Hepatocyte (in vitro differentiated cells): Measurements from ENCODE around the gene CHADL. TPM values are rescaled to one million over a fixed set of nuclear protein-coding genes. Genes with fewer than 3 reads are reported as not detected.

ENCODE experiments used
- DNase-seq: peaks from one replicate; pipeline ENCODE4 v3.0.0-alpha.2; 2016; ENCODE audit warnings: low spot score
- H2AFZ ChIP-seq: fragments of 200-600 bp; sonication (generic); 2 replicates; pipeline ENCODE4 v1.6.0; 2016; ENCODE audit warnings: antibody characterized with exemption, mild to moderate bottlenecking
- H3K27ac ChIP-seq: fragments of 200-600 bp; sonication (generic); 2 replicates; pipeline ENCODE4 v1.5.1; 2016; ENCODE audit warnings: mild to moderate bottlenecking
- H3K27me3 ChIP-seq: fragments of 200-600 bp; sonication (generic); 2 replicates; pipeline ENCODE4 v1.6.1; 2016
- H3K36me3 ChIP-seq: fragments of 200-600 bp; sonication (generic); replicated peaks from 2 replicates; pipeline ENCODE4 v1.5.1; 2016; ENCODE audit warnings: low read depth; ENCODE audit not compliant: insufficient read depth
- H3K4me1 ChIP-seq: fragments of 200-600 bp; sonication (generic); 2 replicates; pipeline ENCODE4 v1.5.1; 2016; ENCODE audit warnings: mild to moderate bottlenecking, moderate library complexity; ENCODE audit not compliant: insufficient read depth
- H3K4me2 ChIP-seq: fragments of 200-600 bp; sonication (generic); 2 replicates; pipeline ENCODE4 v1.6.0; 2016
- H3K4me3 ChIP-seq: fragments of 200-600 bp; sonication (generic); 2 replicates; pipeline ENCODE4 v1.5.1; 2016; ENCODE audit warnings: mild to moderate bottlenecking
- H3K79me2 ChIP-seq: fragments of 200-600 bp; sonication (generic); 2 replicates; pipeline ENCODE4 v1.6.0; 2017; ENCODE audit warnings: mild to moderate bottlenecking
- H3K9me2 ChIP-seq: fragments of 200-600 bp; sonication (generic); replicated peaks from 2 replicates; pipeline ENCODE4 v1.6.0; 2017; ENCODE audit warnings: mild to moderate bottlenecking; ENCODE audit not compliant: insufficient read depth
- H3K9me3 ChIP-seq: fragments of 200-600 bp; sonication (generic); 2 replicates; pipeline ENCODE4 v1.5.1; 2016; ENCODE audit warnings: low read depth, mild to moderate bottlenecking
- H4K20me1 ChIP-seq: fragments of 200-600 bp; sonication (generic); 2 replicates; pipeline ENCODE4 v1.6.0; 2016; ENCODE audit warnings: mild to moderate bottlenecking; ENCODE audit not compliant: insufficient read depth, poor library complexity, severe bottlenecking
- EZH2 ChIP-seq: fragments of 200-600 bp; sonication (generic); IDR thresholded peaks from 2 replicates; pipeline ENCODE4 v1.6.1; 2016; ENCODE audit warnings: antibody characterized with exemption, mild to moderate bottlenecking, borderline replicate concordance
- EZH2phosphoT487 ChIP-seq: fragments of 200-600 bp; sonication (generic); IDR thresholded peaks from one replicate; pipeline ENCODE4 v1.6.1; 2018; ENCODE audit warnings: antibody characterized with exemption, mild to moderate bottlenecking, low read depth, moderate library complexity; ENCODE audit not compliant: unreplicated experiment, severe bottlenecking
- WGBS: methylation state at CpG from one replicate; pipeline ENCODE4 v1.1.6; 2016; ENCODE audit warnings: low lambda C conversion rate; ENCODE audit errors: missing lambda C conversion rate; 5-methylcytosine and 5-hydroxymethylcytosine counted together
- polyA plus RNA-seq: library from polyadenylated mRNA; unstranded; fragments of >200 nt; fragmentation: Nextera tagmentation; extraction: Ambion mirVana; gene quantifications from 2 replicates; pipeline ENCODE4 v1.2.1, GENCODE V29; 2016
- total RNA-seq: library from RNA; depleted of rRNA; stranded (reverse); fragments of >200 nt; gene quantifications from 2 replicates; pipeline ENCODE4 v1.2.3, GENCODE V29; 2014
- TF ChIP-seq, protein P1 (sequence below): fragments of 200-600 bp; sonication (generic); IDR thresholded peaks from 2 replicates; pipeline ENCODE4 v1.5.1; 2016; ENCODE audit warnings: antibody characterized with exemption, mild to moderate bottlenecking; ENCODE audit not compliant: poor library complexity

The CHADL gene, protein sequence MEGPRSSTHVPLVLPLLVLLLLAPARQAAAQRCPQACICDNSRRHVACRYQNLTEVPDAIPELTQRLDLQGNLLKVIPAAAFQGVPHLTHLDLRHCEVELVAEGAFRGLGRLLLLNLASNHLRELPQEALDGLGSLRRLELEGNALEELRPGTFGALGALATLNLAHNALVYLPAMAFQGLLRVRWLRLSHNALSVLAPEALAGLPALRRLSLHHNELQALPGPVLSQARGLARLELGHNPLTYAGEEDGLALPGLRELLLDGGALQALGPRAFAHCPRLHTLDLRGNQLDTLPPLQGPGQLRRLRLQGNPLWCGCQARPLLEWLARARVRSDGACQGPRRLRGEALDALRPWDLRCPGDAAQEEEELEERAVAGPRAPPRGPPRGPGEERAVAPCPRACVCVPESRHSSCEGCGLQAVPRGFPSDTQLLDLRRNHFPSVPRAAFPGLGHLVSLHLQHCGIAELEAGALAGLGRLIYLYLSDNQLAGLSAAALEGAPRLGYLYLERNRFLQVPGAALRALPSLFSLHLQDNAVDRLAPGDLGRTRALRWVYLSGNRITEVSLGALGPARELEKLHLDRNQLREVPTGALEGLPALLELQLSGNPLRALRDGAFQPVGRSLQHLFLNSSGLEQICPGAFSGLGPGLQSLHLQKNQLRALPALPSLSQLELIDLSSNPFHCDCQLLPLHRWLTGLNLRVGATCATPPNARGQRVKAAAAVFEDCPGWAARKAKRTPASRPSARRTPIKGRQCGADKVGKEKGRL
- 1.00 and 4.5 TPM in 2 replicates for total RNA-seq
- polyA plus RNA-seq, result 1.2 and 1.4 TPM in 2 replicates

DNA sequence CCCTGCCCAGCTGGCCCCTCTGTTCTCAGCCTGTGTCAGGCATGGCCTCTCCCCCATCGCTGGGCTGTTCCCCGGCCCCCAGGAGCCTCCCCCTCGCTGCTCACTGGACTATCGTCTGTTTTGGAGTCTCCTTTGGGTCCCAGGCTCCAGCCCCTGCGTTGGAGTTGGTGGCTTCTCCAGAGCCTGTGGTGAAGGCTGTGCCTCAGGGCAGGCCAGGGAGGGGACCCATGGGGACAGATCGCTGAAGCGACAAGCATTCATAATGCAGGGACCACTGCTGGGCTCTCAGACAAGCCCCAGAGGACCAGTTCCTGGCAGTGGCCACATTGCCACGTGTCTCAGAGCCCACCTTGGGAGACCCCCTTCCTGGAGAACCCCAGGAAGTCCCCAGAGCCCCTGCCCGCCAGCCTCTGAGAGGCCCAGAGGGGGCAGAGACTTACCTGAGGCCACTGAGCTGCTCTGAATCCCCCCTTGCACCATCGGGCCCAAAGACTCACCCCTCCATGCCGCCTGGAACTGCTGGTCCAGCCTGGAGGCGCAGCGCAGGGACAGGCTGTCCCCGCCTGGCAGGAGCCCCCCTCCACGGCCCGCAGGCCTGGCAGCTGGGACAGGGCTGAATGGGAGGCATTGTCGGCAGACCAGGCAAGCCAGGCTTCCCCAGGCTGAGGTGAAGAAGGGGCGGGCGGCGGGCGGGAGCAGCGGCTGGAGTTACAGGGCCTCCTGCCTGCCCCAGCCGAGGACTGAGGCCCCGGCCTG lies at the start of gene CHADL:
CHADL (minus strand) TSS at position 555 of the 756 bp plus-strand sequence; CDS start at position 505, 50 bp downstream.
- Histone ChIP-seq H3K9me3 (no peaks in the 10 kb centered on the region), H3K36me3 (no peaks in the 10 kb centered on the region), H3K4me1 (peaks cover 4% of the 10 kb centered on the region), H3K27me3 (no peaks in the 10 kb centered on the region), H2AFZ (no peak within 1 kb of the TSS), H3K4me3 (no peak within 1 kb of the TSS), H3K79me2 (no peaks in the 10 kb centered on the region), H3K27ac (no peak within 1 kb of the TSS), H3K9me2 (no peaks in the 10 kb centered on the region), H4K20me1 (no peaks in the 10 kb centered on the region), H3K4me2 (no peak within 1 kb of the TSS)
- WGBS, result 77% methylated on average over 23 of the region's 24 CpGs
- DNase-seq, result no peak
- TF ChIP-seq EZH2phosphoT487 (no peak), EZH2 (no peak)
- TF ChIP-seq, protein P1, sequence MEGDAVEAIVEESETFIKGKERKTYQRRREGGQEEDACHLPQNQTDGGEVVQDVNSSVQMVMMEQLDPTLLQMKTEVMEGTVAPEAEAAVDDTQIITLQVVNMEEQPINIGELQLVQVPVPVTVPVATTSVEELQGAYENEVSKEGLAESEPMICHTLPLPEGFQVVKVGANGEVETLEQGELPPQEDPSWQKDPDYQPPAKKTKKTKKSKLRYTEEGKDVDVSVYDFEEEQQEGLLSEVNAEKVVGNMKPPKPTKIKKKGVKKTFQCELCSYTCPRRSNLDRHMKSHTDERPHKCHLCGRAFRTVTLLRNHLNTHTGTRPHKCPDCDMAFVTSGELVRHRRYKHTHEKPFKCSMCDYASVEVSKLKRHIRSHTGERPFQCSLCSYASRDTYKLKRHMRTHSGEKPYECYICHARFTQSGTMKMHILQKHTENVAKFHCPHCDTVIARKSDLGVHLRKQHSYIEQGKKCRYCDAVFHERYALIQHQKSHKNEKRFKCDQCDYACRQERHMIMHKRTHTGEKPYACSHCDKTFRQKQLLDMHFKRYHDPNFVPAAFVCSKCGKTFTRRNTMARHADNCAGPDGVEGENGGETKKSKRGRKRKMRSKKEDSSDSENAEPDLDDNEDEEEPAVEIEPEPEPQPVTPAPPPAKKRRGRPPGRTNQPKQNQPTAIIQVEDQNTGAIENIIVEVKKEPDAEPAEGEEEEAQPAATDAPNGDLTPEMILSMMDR, result no peak

DNA sequence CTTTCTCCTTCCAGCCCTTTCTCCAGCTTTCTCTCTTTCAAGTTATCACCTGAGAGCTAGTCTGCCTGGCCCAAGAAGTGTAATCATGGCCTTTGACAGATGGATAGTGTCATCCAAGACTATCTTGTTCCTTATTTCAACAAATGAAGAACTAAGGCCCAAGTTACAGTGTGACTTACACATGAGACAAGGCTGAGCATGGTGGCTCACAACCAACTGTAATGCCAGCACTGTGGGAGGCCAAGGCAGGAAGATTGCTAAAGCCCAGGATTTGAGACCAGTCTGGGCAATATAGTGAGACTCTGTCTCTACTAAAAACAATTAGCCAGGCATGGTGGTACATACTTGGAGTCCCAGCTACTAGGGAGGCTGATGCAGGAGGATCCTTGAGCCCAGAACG lies 48.9 kb upstream of the CHADL start:
- TF ChIP-seq EZH2phosphoT487, result no peak
- no peak for TF ChIP-seq EZH2
- TF ChIP-seq, protein P1, result no peak
- Histone ChIP-seq H4K20me1 (no peaks in the 10 kb centered on the region), H3K9me3 (no peaks in the 10 kb centered on the region), H3K4me1 (peaks cover 24% of the 10 kb centered on the region), H3K27me3 (no peaks in the 10 kb centered on the region), H3K36me3 (no peaks in the 10 kb centered on the region), H2AFZ (no peak overlapping the region), H3K9me2 (no peaks in the 10 kb centered on the region), H3K79me2 (peaks cover 4% of the 10 kb centered on the region), H3K4me3 (no peak overlapping the region), H3K4me2 (no peak overlapping the region), H3K27ac (peak overlapping the region; percentile 97)
- no peak for DNase-seq
- WGBS, result 96% methylated on average over 1 of the region's 1 CpG

DNA sequence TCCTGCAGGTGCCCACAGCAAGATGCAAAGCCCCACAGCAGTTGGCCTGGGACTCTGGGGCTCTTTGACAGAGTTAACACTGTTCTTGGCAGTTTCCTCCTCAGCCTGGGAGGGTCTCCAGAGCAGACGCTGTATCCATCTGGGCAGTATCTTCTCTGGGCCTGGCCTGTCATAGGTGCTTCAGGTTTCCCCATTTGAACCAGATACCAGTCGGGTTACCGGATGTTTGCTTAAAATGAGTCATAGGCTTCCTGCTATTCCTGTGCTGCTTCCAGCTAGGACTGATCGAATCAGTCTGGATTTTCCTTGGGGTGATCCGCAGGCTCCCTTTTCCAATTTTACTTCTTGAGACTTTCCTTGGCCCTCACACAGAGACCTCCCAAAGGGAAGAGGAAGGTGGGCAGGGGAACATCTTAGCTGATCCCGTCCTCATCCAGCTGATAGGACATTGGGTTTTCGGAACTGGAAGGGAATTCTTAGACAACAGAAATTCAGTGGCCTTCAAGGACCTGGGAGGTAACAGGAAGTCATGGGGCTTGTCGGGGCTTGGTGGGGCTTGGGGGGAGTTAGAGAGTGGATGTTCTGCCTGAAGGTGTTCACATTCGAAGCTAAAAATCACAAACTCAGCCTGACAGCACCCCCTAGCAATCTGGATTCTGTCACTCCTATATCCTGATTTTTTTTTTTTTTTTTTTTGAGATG lies 47.7 kb upstream of the CHADL start:
- no peaks in the 10 kb centered on the region for H3K27me3 ChIP-seq
- H3K4me3 ChIP-seq, result no peak overlapping the region
- peaks cover 24% of the 10 kb centered on the region for H3K4me1 ChIP-seq
- no peaks in the 10 kb centered on the region for H4K20me1 ChIP-seq
- no peaks in the 10 kb centered on the region for H3K9me3 ChIP-seq
- peak overlapping the region; percentile 54 for H2AFZ ChIP-seq
- H3K79me2 ChIP-seq, result peaks cover 17% of the 10 kb centered on the region
- peak; percentile 84 for DNase-seq
- no peaks in the 10 kb centered on the region for H3K9me2 ChIP-seq
- H3K36me3 ChIP-seq, result no peaks in the 10 kb centered on the region
- H3K4me2 ChIP-seq, result peak overlapping the region; percentile 62
- H3K27ac ChIP-seq, result peak overlapping the region; percentile 97
- no peak for TF ChIP-seq EZH2phosphoT487
- TF ChIP-seq, protein P1, result no peak
- TF ChIP-seq EZH2, result no peak
- WGBS, result 34% methylated on average over 9 of the region's 9 CpGs
